RKO (cell line): Measurements from ENCODE around the gene STAT1.

Experiments used
- DNase-seq: peaks from one replicate; pipeline ENCODE4 v3.0.0-alpha.2; 2016; ENCODE audit warnings: low spot score

Gene STAT1

GRCh38 chr2:190959911-190960788, 53.8 kb downstream of the STAT1 start:
- no peak for DNase-seq

- DNase-seq: no peak
Observed at GRCh38 chr2:190953257-190953656, 60.7 kb downstream of the STAT1 start.

- no peak for DNase-seq
Observed at GRCh38 chr2:190950566-190950991, 63.4 kb downstream of the STAT1 start.

GRCh38 chr2:190948671-190949070, 65.3 kb downstream of the STAT1 start:
- no peak for DNase-seq

- no peak for DNase-seq
Observed at GRCh38 chr2:190947711-190948251, 66.2 kb downstream of the STAT1 start.

- no peak for DNase-seq
Observed at GRCh38 chr2:190947141-190947540, 66.8 kb downstream of the STAT1 start.

- DNase-seq: no peak
Observed at GRCh38 chr2:190943706-190944105, 70.3 kb downstream of the STAT1 start.

GRCh38 chr2:190942697-190943096, 71.3 kb downstream of the STAT1 start:
- no peak for DNase-seq

- no peak for DNase-seq
Observed at GRCh38 chr2:190941571-190941970, 72.4 kb downstream of the STAT1 start.

- DNase-seq: no peak
Observed at GRCh38 chr2:190940454-190940853, 73.5 kb downstream of the STAT1 start.

GRCh38 chr2:190938771-190939335, 75.1 kb downstream of the STAT1 start:
- no peak for DNase-seq

- DNase-seq: no peak
Observed at GRCh38 chr2:190935054-190935453, 78.9 kb downstream of the STAT1 start.

- no peak for DNase-seq
Observed at GRCh38 chr2:190933361-190933760, 80.6 kb downstream of the STAT1 start.

- no peak for DNase-seq
Observed at GRCh38 chr2:190932514-190932913, 81.5 kb downstream of the STAT1 start.

GRCh38 chr2:190930411-190930810, 83.6 kb downstream of the STAT1 start:
- no peak for DNase-seq

- no peak for DNase-seq
Observed at GRCh38 chr2:190929919-190930318, 84.1 kb downstream of the STAT1 start.

- no peak for DNase-seq
Observed at GRCh38 chr2:190927301-190927700, 86.7 kb downstream of the STAT1 start.

GRCh38 chr2:190922376-190922775, 91.6 kb downstream of the STAT1 start:
- no peak for DNase-seq

GRCh38 chr2:190920085-190920484, 93.9 kb downstream of the STAT1 start:
- DNase-seq: no peak
